SK-N-SH (cell line): ENCODE measurements around the gene HEMGN. TPM values are rescaled to one million over a fixed set of nuclear protein-coding genes. Genes with fewer than 3 reads are reported as not detected.

Source experiments
- CTCF ChIA-PET: fragments of 300-600, 350-600 bp; formaldehyde crosslinking; extraction: SDS; loops from one replicate; lab custom pipeline; 2021; lab: Yijun Ruan, JAX
- POLR2A ChIA-PET: fragments of 350-600 bp; sonication (Branson Sonifier 250); formaldehyde crosslinking; extraction: SDS; loops from one replicate; lab custom pipeline; 2020; ENCODE audit warnings: antibody characterized with exemption, inconsistent platforms; lab: Yijun Ruan, JAX
- DNase-seq: peaks from one replicate; pipeline ENCODE4 v3.0.0; 2012
- H2AFZ ChIP-seq: fragments of 200-600 bp; sonication (generic); 2 replicates; pipeline ENCODE4 v1.8.1; 2016; ENCODE audit warnings: antibody characterized with exemption, mild to moderate bottlenecking, low read depth
- H3F3A ChIP-seq: fragments of 200-600 bp; sonication (generic); replicated peaks from 2 replicates; pipeline ENCODE3; 2016; ENCODE audit warnings: antibody characterized with exemption, mild to moderate bottlenecking; ENCODE audit not compliant: insufficient read depth
- H3K27ac ChIP-seq, 2 experiments: fragments of 200-500 bp in 1 of 2; fragments of 200-600 bp in 1 of 2; sonication (Bioruptor generic) in 1 of 2; sonication (generic), shearing (Covaris generic) in 1 of 2; 2 replicates each; pipeline versions ENCODE4 v1.5.1 to v1.6.1; 2014 to 2016; ENCODE audit warnings: low read depth in 2 of 2, inconsistent platforms in 1 of 2, low read length in 1 of 2, mild to moderate bottlenecking in 1 of 2, mixed read lengths in 1 of 2
- H3K27me3 ChIP-seq: fragments of 200-600 bp; sonication (generic), shearing (Covaris generic); 2 replicates; pipeline ENCODE4 v1.6.1; 2016; ENCODE audit warnings: mixed run types; ENCODE audit not compliant: insufficient read depth
- H3K36me3 ChIP-seq, 2 experiments: fragments of 200-500 bp in 1 of 2; fragments of 200-600 bp in 1 of 2; sonication (Bioruptor generic) in 1 of 2; sonication (generic) in 1 of 2; replicated peaks in 1 of 2; 2 replicates each; pipeline versions ENCODE3 to v1.5.1; 2014 to 2016; ENCODE audit warnings: low read length in 1 of 2, mild to moderate bottlenecking in 1 of 2; ENCODE audit not compliant: insufficient read depth in 2 of 2, control insufficient read depth in 1 of 2
- H3K4me1 ChIP-seq, 2 experiments: fragments of 200-500 bp in 1 of 2; fragments of 200-600 bp in 1 of 2; sonication (Bioruptor generic) in 1 of 2; sonication (generic), shearing (Covaris generic) in 1 of 2; 2 replicates each; pipeline versions ENCODE4 v1.5.1 to v1.6.1; 2014 to 2016; ENCODE audit warnings: low read depth in 1 of 2, low read length in 1 of 2, mixed run types in 1 of 2; ENCODE audit not compliant: insufficient read depth in 2 of 2, control insufficient read depth in 1 of 2
- H3K4me2 ChIP-seq: fragments of 200-600 bp; sonication (generic), shearing (Covaris generic); 2 replicates; pipeline ENCODE4 v1.6.1; 2017; ENCODE audit warnings: mixed run types
- H3K4me3 ChIP-seq, 2 experiments: fragments of 200-500 bp in 1 of 2; fragments of 200-600 bp in 1 of 2; sonication (Bioruptor generic) in 1 of 2; sonication (generic), shearing (Covaris generic) in 1 of 2; 2 replicates each; pipeline versions ENCODE4 v1.5.1 to v1.8.1; 2014 to 2016; ENCODE audit warnings: low read depth in 2 of 2, inconsistent platforms in 1 of 2, low read length in 1 of 2, mild to moderate bottlenecking in 1 of 2, mixed read lengths in 1 of 2, moderate library complexity in 1 of 2
- H3K79me2 ChIP-seq: fragments of 200-600 bp; sonication (generic); 2 replicates; pipeline ENCODE4 v1.8.1; 2017; ENCODE audit warnings: mild to moderate bottlenecking; ENCODE audit not compliant: insufficient read depth
- H3K9ac ChIP-seq: fragments of 200-600 bp; sonication (generic); 2 replicates; pipeline ENCODE4 v1.6.1; 2017; ENCODE audit warnings: mixed run types
- H3K9me2 ChIP-seq: fragments of 200-600 bp; sonication (generic); 2 replicates; pipeline ENCODE4 v1.6.1; 2017; ENCODE audit warnings: mixed run types
- H3K9me3 ChIP-seq: fragments of 200-600 bp; sonication (generic); 2 replicates; pipeline ENCODE4 v1.6.1; 2017; ENCODE audit warnings: mixed run types, mild to moderate bottlenecking, moderate library complexity
- H4K20me1 ChIP-seq: fragments of 200-600 bp; sonication (generic); 2 replicates; pipeline ENCODE4 v1.6.1; 2017; ENCODE audit warnings: mild to moderate bottlenecking, mixed run types; ENCODE audit not compliant: insufficient read depth
- ELF1 ChIP-seq: IDR thresholded peaks from 2 replicates; pipeline ENCODE4 v1.4.0; 2012
- EP300 ChIP-seq, 2 experiments: IDR thresholded peaks; 2 replicates each; pipeline versions ENCODE4 v1.4.0 to v1.6.1; 2012; ENCODE audit warnings: borderline replicate concordance in 1 of 2, low read depth in 1 of 2, low read length in 1 of 2
- FOXJ3 ChIP-seq: sonication (generic); formaldehyde crosslinking; IDR thresholded peaks from 2 replicates; pipeline ENCODE4 v1.5.1; 2020; ENCODE audit warnings: mild to moderate bottlenecking, missing genetic modification reagents
- FOXM1 ChIP-seq: IDR thresholded peaks from 2 replicates; pipeline ENCODE4 v1.4.0; 2012; ENCODE audit warnings: low read depth, mild to moderate bottlenecking
- MAX ChIP-seq: IDR thresholded peaks from 2 replicates; pipeline ENCODE4 v1.4.0; 2012; ENCODE audit warnings: low read depth
- MXI1 ChIP-seq: IDR thresholded peaks from 2 replicates; pipeline ENCODE4 v1.6.1; 2012; ENCODE audit warnings: mild to moderate bottlenecking, low read depth, low read length, improper control_type of control experiment
- NFIC ChIP-seq: IDR thresholded peaks from 2 replicates; pipeline ENCODE4 v1.4.0; 2012; ENCODE audit warnings: borderline replicate concordance
- NRF1 ChIP-seq: IDR thresholded peaks from 2 replicates; pipeline ENCODE4 v1.6.1; 2012; ENCODE audit warnings: low read depth, mild to moderate bottlenecking, low read length
- POLR2AphosphoS5 ChIP-seq: IDR thresholded peaks from 2 replicates; pipeline ENCODE4 v1.6.1; 2012; ENCODE audit warnings: low read depth, low read length
- RAD21 ChIP-seq: IDR thresholded peaks from 2 replicates; pipeline ENCODE4 v1.6.1; 2012; ENCODE audit warnings: mild to moderate bottlenecking, low read length
- SIN3A ChIP-seq: IDR thresholded peaks from 2 replicates; pipeline ENCODE4 v1.6.1; 2012; ENCODE audit warnings: low read depth, mild to moderate bottlenecking, low read length, moderate library complexity, borderline replicate concordance
- TAF1 ChIP-seq: IDR thresholded peaks from 2 replicates; pipeline ENCODE4 v1.6.1; 2012; ENCODE audit warnings: low read depth, mild to moderate bottlenecking, low read length, moderate library complexity, borderline replicate concordance
- TCF12 ChIP-seq: IDR thresholded peaks from 2 replicates; pipeline ENCODE4 v1.4.0; 2012
- TEAD4 ChIP-seq: IDR thresholded peaks from 2 replicates; pipeline ENCODE4 v1.4.0; 2012; ENCODE audit warnings: mild to moderate bottlenecking, borderline replicate concordance; ENCODE audit not compliant: insufficient read depth
- YY1 ChIP-seq: IDR thresholded peaks from 2 replicates; pipeline ENCODE4 v1.4.0; 2012; ENCODE audit warnings: low read depth, mild to moderate bottlenecking
- WGBS: methylation state at CpG from one replicate; pipeline ENCODE4 v1.1.6; 2017; ENCODE audit warnings: low lambda C conversion rate; 5-methylcytosine and 5-hydroxymethylcytosine counted together
- polyA plus RNA-seq, 3 experiments: library from polyadenylated mRNA; depleted of rRNA; stranded (reverse); fragments of >200 nt; gene quantifications; 2 replicates each; pipeline ENCODE4 v1.2.3, GENCODE V29; 2012
- TF ChIP-seq, protein P1 (sequence below): fragments of 200-600 bp; sonication (generic); IDR thresholded peaks from 2 replicates; pipeline ENCODE4 v1.6.1; 2017; ENCODE audit warnings: antibody characterized with exemption, mild to moderate bottlenecking, moderate library complexity
- TF ChIP-seq, protein P2 (sequence below): fragments of 150-350 bp; IDR thresholded peaks from 2 replicates; pipeline ENCODE4 v1.6.1; 2017; ENCODE audit warnings: antibody characterized with exemption, low read length, low read depth, borderline replicate concordance

Gene HEMGN
- polyA plus RNA-seq, 1 of the 3 experiments (the other 2 are of a cell fraction), result not detected

- Histone ChIP-seq H4K20me1 (no peaks in the 10 kb centered on the region), H3K4me3 (no peak overlapping the region), H3K9me2 (no peaks in the 10 kb centered on the region), H3K36me3 (no peaks in the 10 kb centered on the region), H3K4me2 (no peak overlapping the region), H2AFZ (no peak overlapping the region), H3K9ac (no peak overlapping the region), H3K79me2 (no peaks in the 10 kb centered on the region), H3K27me3 (no peaks in the 10 kb centered on the region), H3F3A (peaks cover 4% of the 10 kb centered on the region), H3K27ac (no peak overlapping the region), H3K4me1 (no peaks in the 10 kb centered on the region), H3K9me3 (no peaks in the 10 kb centered on the region)
- ChIA-PET CTCF (interaction anchor here (2.0 kb wide), 1 partner anchor 11 kb away, joined by 4 read pairs; no protein-coding TSS in a partner anchor), POLR2A (no interaction called here)
- DNase-seq, result no peak
- TF ChIP-seq, protein P1, sequence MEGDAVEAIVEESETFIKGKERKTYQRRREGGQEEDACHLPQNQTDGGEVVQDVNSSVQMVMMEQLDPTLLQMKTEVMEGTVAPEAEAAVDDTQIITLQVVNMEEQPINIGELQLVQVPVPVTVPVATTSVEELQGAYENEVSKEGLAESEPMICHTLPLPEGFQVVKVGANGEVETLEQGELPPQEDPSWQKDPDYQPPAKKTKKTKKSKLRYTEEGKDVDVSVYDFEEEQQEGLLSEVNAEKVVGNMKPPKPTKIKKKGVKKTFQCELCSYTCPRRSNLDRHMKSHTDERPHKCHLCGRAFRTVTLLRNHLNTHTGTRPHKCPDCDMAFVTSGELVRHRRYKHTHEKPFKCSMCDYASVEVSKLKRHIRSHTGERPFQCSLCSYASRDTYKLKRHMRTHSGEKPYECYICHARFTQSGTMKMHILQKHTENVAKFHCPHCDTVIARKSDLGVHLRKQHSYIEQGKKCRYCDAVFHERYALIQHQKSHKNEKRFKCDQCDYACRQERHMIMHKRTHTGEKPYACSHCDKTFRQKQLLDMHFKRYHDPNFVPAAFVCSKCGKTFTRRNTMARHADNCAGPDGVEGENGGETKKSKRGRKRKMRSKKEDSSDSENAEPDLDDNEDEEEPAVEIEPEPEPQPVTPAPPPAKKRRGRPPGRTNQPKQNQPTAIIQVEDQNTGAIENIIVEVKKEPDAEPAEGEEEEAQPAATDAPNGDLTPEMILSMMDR, result no peak
- TF ChIP-seq EP300 (IDR thresholded peaks at IDR 0.05; ENCODE audit: borderline replicate concordance in 1 of 2, low read depth in 1 of 2, low read length in 1 of 2), result no peak
- no peak for TF ChIP-seq ELF1
- no peak for TF ChIP-seq MAX
- TF ChIP-seq, protein P2, sequence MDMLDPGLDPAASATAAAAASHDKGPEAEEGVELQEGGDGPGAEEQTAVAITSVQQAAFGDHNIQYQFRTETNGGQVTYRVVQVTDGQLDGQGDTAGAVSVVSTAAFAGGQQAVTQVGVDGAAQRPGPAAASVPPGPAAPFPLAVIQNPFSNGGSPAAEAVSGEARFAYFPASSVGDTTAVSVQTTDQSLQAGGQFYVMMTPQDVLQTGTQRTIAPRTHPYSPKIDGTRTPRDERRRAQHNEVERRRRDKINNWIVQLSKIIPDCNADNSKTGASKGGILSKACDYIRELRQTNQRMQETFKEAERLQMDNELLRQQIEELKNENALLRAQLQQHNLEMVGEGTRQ, result no peak
- TF ChIP-seq POLR2AphosphoS5, result no peak
- no peak for TF ChIP-seq RAD21
- no peak for TF ChIP-seq TCF12
- TF ChIP-seq FOXJ3 (CRISPR knock-in tag), result no peak
- 73% methylated on average over 1 of the region's 1 CpG for WGBS
These were observed 42.8 kb downstream of the HEMGN start for GRCh38 chr9:97895211-97895610.

- ChIA-PET POLR2A (no interaction called here), CTCF (interaction anchor here (1.3 to 6.7 kb wide), 2 partner anchors 9 to 329 kb away, joined by 3 to 53 read pairs; no protein-coding TSS in a partner anchor)
- Histone ChIP-seq H3K36me3 (no peaks in the 10 kb centered on the region), H3K79me2 (no peaks in the 10 kb centered on the region), H3K9me2 (no peaks in the 10 kb centered on the region), H3K27ac (no peak overlapping the region), H3K4me3 (no peak overlapping the region), H3K4me2 (no peak overlapping the region), H3K9ac (no peak overlapping the region), H3K27me3 (no peaks in the 10 kb centered on the region; the same call in 1 of the 2 replicates), H3K9me3 (no peaks in the 10 kb centered on the region), H2AFZ (no peak overlapping the region), H3F3A (no peaks in the 10 kb centered on the region), H3K4me1 (no peaks in the 10 kb centered on the region), H4K20me1 (no peaks in the 10 kb centered on the region)
- WGBS, result 58% methylated on average over 2 of the region's 2 CpGs
- TF ChIP-seq FOXJ3 (CRISPR knock-in tag), result no peak
- no peak for TF ChIP-seq YY1
- no peak for TF ChIP-seq ELF1
- TF ChIP-seq TEAD4, result no peak
- no peak for TF ChIP-seq MXI1
- TF ChIP-seq FOXM1, result no peak
- TF ChIP-seq, protein P2, result no peak
- TF ChIP-seq NRF1, result no peak
- TF ChIP-seq NFIC, result no peak
- TF ChIP-seq SIN3A, result no peak
- TF ChIP-seq EP300 (IDR thresholded peaks at IDR 0.05; ENCODE audit: borderline replicate concordance in 1 of 2, low read depth in 1 of 2, low read length in 1 of 2), result no peak
- no peak for TF ChIP-seq TAF1
- DNase-seq, result no peak
These were observed 45.6 kb downstream of the HEMGN start for GRCh38 chr9:97892421-97892820.
